HG03135 (cell line): ENCODE measurements around the gene TSC22D3.
A peak's percentile ranks its signal among the peaks of the same experiment; 100 is the strongest.

ENCODE experiments used
- ATAC-seq: cut with Tn5 transposase; IDR thresholded peaks from one replicate; pipeline ENCODE4 v1.9.1; 2021; ENCODE audit warnings: mild to moderate bottlenecking, moderate library complexity; ENCODE audit not compliant: unreplicated experiment

Gene TSC22D3

GRCh38 chrX:107760304-107761077, 15.1 kb downstream of the TSC22D3 start:
- no peak for ATAC-seq

GRCh38 chrX:107758231-107758766, 17.3 kb downstream of the TSC22D3 start:
- no peak for ATAC-seq

- ATAC-seq: no peak
Observed at GRCh38 chrX:107755721-107756120, 19.9 kb downstream of the TSC22D3 start.

- ATAC-seq: no peak
Observed at GRCh38 chrX:107753187-107753586, 22.4 kb downstream of the TSC22D3 start.

DNA sequence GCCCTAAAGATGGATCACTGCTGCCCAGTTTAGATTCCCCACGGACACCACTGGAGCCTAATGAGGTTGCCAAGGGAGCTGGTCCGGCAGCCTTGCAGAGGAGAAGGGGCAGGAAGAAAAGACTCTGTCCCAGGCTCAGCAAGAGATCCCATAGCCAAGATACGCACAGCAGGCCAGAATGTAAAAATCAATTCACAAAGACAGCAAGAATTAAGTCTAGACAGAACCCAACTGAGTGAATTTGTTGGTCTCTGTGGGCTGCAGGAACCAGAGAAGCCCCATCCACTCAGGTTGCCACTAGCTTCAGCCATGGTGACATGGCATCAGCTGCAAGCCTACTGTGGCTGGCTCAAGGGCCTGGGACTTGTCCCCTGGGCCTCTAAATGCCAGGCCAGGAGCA, 22.9 kb downstream of the TSC22D3 start:
- no peak for ATAC-seq

DNA sequence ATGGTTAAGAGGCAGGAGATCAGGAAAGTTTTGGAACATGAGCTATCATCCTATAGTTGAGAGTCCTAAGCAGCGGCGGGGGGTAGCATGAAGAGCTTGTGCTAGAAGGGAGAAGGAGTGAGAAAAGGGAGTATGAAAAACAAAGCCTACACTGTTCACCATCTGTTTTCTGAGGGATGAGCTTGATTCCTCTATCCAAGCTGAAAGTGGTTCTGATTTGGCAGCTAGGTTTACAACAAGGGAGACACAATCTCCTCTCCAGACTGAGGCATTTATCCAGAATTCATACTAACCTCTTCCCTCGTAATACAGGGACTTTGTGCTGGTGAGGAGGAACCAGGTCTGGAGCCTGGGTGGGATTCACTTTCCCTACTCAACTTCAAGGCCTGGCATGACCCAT, 23.5 kb downstream of the TSC22D3 start:
- no peak for ATAC-seq

- no peak for ATAC-seq
Observed at GRCh38 chrX:107750861-107751445, 24.6 kb downstream of the TSC22D3 start.

DNA sequence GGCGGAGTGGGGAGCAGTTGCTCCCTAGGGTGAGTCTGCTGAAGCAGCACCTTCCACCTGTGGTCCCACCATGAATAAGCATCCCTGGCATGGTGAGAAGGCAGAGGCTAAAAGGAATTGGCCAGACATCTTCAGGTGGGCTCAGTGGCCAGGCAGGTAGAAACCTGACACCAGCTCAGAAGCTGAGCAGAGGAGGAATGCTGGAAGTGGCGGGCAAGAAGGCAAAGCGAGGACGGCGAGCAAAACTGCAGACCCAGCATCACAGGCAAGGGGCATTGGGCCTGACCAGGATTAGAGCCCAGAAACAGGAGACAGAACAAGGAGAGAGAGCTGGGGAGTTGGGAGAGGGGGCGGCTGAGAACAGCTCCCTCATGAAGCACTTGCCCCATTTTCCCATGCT, 25.3 kb downstream of the TSC22D3 start:
- no peak for ATAC-seq

GRCh38 chrX:107748506-107748905, 27.1 kb downstream of the TSC22D3 start:
- ATAC-seq: no peak

- ATAC-seq: no peak
Observed at GRCh38 chrX:107747596-107748161, 27.9 kb downstream of the TSC22D3 start.

GRCh38 chrX:107744868-107745267, 30.7 kb downstream of the TSC22D3 start:
- no peak for ATAC-seq

DNA sequence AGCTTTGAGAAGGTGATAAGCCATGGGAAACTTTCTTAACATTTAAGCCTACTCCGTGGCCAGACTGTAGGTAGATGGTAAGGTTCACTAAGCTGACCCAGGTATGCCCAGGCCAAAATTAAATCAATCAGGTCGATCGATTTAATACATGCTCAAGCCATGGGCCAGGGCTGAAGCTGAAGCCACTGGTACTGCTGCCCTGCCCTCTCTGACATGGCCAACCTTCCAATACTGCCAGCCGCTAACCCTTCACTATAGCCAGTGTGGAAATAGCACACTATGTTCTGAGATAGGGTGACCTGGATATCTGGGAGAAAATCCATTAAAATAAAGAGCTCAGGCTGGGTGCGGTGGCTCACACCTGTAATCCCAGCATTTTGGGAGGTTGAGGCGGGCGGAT, 31.6 kb downstream of the TSC22D3 start:
- ATAC-seq: no peak

DNA sequence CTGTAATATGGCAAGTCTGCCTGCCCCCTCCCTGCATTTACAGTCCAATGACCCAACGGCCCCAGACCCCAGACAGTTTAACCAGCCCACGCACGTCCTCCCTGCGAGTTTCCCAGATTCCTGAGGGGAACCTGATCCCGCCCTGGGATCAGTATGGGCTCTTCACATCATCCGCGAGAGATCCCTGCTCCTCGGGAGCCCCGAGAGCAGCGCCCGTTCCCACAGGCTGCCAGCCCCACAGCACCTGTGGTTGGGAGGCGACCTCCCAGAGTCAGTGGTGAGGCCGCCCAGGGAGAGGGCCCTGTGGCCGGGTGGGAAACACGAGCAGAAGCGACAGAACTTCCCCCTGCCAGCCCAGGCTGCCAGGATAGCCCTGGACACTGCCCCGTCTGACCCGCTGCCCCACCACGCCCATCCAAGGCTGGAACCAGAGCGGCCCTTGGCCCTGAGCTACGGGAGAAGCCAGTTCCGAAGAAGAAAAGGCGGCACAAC, 32.8 kb downstream of the TSC22D3 start:
- no peak for ATAC-seq

GRCh38 chrX:107741404-107741790, 34.2 kb downstream of the TSC22D3 start:
- ATAC-seq: peak; percentile 12

DNA sequence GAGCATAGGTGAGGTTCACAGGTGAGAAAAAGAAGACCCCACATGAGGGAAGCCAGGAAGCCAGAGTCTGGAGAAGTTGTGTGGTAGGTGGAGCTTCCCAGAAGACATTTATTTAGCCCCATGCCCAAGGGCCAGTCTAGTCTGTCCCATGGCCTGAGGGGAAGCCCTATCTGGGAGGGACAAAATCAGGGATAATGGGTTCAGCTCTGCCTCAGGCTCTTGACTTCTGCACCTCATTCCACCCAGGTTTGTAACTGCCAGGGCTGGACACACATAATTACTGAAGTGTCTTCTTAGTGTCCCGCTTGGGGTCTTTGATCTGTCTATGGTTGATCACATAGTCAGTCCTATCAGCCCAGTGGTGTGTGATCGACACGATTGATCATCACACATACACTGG, 36.0 kb downstream of the TSC22D3 start:
- ATAC-seq: no peak

DNA sequence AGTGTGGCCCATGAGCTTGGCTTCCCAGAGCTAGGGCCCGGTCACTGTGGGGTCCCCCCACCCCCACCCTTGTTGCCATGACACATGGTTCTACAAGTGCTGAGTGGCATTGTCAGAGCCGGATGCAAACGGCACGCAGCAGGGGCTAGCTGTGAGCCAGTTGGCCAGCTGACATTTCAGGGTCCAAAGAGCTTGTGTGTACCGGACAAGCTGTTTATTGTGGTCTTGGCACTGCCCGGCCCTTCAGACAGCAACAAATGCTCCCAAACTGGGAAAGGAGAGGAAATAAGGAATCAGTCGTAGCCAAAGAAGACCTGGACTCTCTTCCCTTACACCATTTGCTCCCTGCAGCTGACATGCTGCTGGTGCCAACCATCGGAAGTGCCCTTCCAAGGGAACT, 36.8 kb downstream of the TSC22D3 start:
- ATAC-seq: no peak

GRCh38 chrX:107738272-107738671, 37.3 kb downstream of the TSC22D3 start:
- ATAC-seq: no peak

DNA sequence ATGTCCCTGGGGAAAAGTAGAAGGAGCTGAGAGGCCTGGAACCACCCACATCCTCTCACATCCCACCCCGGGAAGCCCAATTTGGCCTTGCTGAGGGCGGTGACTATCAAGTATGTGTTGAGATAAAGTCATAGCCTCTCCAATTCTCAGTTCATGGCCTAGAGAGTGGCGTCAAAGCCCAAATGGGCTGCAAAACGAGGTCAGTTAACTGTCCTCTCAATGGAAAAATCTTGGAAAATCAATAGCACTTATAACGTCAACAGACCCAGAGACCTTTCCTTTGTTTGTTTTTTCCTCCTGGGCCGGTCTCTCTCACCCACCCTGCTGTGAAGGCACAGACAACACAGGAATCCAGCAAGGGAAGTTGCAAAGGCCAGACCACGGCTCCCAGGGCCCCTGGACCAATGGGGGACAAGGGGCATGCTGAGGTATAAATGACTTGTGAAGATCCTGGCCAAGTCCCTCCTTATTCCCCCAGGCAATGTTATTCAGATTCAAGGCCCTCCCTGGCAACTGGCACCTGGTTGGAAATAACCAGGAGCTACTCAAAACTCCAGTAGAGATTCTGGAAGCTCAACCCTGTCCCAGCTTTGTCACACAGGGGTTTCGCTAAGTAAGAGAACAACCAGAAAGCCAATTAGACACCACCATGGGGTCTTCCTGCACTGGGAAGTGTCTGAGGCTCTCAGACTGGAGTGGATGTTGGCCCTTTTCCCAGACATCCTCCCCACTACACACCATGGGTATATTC, 38.6 kb downstream of the TSC22D3 start:
- ATAC-seq: no peak

DNA sequence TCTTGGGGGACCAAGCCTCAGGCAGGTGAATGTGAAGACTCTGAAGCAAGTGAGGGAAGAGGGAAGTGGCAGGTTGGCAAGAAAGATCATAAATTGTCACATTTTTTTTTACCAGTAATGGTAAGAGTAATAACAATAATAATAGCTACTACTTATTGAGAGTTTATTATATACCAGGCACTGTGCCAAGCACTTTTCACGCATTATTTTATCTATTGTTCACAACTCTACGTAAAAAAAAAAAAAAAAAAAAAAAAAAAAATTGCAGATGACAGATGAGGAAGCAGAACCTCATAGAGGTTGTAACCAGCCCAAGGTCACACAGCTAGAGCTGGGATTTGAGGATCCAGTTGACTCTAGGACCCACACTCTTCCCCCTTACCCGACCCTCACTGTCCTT, 40.9 kb downstream of the TSC22D3 start:
- ATAC-seq: no peak

- no peak for ATAC-seq
Observed at GRCh38 chrX:107733686-107734085, 41.9 kb downstream of the TSC22D3 start.

GRCh38 chrX:107731831-107732502, 43.6 kb downstream of the TSC22D3 start:
- ATAC-seq: no peak
